ENCODE data around the gene ESR1.

ESR1 gene

DNA sequence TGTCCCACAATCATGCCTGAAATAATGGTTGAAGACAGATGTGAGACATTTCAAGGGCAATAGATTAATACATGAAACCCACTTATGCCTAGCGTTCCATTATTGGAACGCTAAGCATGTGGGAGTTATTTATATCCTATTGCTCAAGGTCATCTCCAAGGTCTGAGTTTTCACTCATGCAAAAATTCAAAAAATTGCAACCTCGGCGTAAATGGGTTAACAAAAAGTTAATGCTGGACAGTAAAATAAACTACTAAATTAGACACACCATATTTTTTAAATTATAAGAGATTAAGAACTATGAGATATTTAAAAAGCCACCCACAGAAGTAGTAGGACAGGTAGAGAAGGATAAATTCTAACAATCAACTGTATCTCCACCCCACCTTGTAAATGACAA, 98.4 kb downstream of the ESR1 start:
- H3K27ac ChIP-seq (ENCODE audit: low read depth, low read length), result no peak overlapping the region
- peaks cover 0 to 3% (median 0%) of the 10 kb centered on the region in 5 donors for H3K4me1 ChIP-seq (ENCODE audit: control insufficient read depth in 5 of 5, insufficient read depth in 5 of 5, low read length in 5 of 5)
- H3K9me3 ChIP-seq (ENCODE audit: control insufficient read depth in 5 of 5, low read length in 5 of 5), result no peaks in the 10 kb centered on the region
- H3K4me3 ChIP-seq (ENCODE audit: low read depth in 1 of 5, low read length in 5 of 5), result no peak overlapping the region
- H3K9ac ChIP-seq (ENCODE audit: low read length in 5 of 5), result no peak overlapping the region
- H3K27me3 ChIP-seq (ENCODE audit: control insufficient read depth in 5 of 5, insufficient read depth in 4 of 5, low read length in 5 of 5), result no peaks in the 10 kb centered on the region
- no peaks in the 10 kb centered on the region for H3K36me3 ChIP-seq (ENCODE audit: control insufficient read depth in 5 of 5, insufficient read depth in 5 of 5, low read length in 5 of 5)

DNA sequence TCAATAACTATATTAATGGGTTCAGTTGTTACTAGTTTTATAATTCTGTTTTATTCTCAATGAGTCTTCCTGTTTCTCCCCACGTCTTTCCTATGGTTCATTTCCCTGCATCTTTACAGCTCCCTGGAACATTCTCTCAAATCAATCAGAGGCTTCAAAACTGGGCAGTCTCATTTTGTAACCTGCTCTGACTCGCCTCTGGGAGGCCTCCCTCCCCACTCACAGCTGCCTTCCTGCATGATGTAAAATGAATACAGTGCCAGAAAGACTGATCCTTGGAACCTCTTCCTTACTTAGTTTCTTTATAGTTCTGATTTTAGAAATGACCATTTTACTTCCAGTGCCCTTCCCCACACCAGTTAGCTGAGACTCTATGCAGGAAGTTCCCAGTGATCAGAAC, 103.9 kb downstream of the ESR1 start:
- H3K9ac ChIP-seq (ENCODE audit: low read length in 5 of 5), result no peak overlapping the region
- H3K27ac ChIP-seq (ENCODE audit: low read depth, low read length), result no peak overlapping the region
- no peaks in the 10 kb centered on the region for H3K27me3 ChIP-seq (ENCODE audit: control insufficient read depth in 5 of 5, insufficient read depth in 4 of 5, low read length in 5 of 5)
- no peaks in the 10 kb centered on the region for H3K9me3 ChIP-seq (ENCODE audit: control insufficient read depth in 5 of 5, low read length in 5 of 5)
- no peak overlapping the region for H3K4me3 ChIP-seq (ENCODE audit: low read depth in 1 of 5, low read length in 5 of 5)
- no peaks in the 10 kb centered on the region for H3K36me3 ChIP-seq (ENCODE audit: control insufficient read depth in 5 of 5, insufficient read depth in 5 of 5, low read length in 5 of 5)
- no peaks in the 10 kb centered on the region for H3K4me1 ChIP-seq (ENCODE audit: control insufficient read depth in 5 of 5, insufficient read depth in 5 of 5, low read length in 5 of 5)

DNA sequence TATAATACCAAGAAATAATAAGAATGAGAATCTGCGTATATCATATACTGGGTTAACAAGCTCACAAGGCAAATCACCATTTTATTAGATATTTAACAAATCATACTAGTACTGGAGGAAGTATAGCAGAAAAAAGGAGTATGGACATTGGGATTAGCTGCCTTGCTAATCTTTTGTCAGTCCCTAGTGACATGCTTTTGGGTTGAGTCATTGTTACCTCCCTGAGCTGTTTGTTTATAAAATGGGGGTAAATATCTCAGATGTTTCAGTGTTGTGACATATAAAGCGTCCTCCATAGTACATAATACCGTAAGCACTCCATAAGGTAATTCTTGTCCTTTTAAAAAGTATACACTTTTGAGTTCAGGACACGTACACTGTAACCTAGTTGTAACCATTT, 107.0 kb downstream of the ESR1 start:
- H3K36me3 ChIP-seq (ENCODE audit: control insufficient read depth in 5 of 5, insufficient read depth in 5 of 5, low read length in 5 of 5), result no peaks in the 10 kb centered on the region
- H3K27ac ChIP-seq (ENCODE audit: low read depth, low read length), result no peak overlapping the region
- no peak overlapping the region for H3K9ac ChIP-seq (ENCODE audit: low read length in 5 of 5)
- no peaks in the 10 kb centered on the region for H3K27me3 ChIP-seq (ENCODE audit: control insufficient read depth in 5 of 5, insufficient read depth in 4 of 5, low read length in 5 of 5)
- peaks cover 0 to 16% (median 8%) of the 10 kb centered on the region in 5 donors for H3K4me1 ChIP-seq (ENCODE audit: control insufficient read depth in 5 of 5, insufficient read depth in 5 of 5, low read length in 5 of 5)
- no peaks in the 10 kb centered on the region for H3K9me3 ChIP-seq (ENCODE audit: control insufficient read depth in 5 of 5, low read length in 5 of 5)
- no peak overlapping the region for H3K4me3 ChIP-seq (ENCODE audit: low read depth in 1 of 5, low read length in 5 of 5)

DNA sequence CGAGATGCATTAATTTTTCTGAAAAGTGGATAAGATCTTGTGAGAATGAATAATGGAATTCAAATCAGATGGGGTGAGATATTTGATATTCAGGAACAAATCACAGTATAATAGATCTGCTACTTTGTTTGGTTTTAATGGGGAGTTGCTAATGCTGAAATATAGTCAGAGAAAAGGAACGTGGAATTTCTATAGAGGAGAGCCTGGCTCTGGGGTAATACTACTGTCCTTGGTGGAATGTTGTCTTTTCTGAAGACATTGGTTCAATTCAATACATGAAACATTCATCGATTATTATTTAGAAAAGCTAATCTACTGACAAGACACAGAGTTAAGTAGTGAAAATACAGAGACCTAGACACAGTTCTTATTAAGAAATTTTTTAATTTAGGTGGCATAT, 108.6 kb downstream of the ESR1 start:
- peaks cover 0 to 16% (median 8%) of the 10 kb centered on the region in 5 donors for H3K4me1 ChIP-seq (ENCODE audit: control insufficient read depth in 5 of 5, insufficient read depth in 5 of 5, low read length in 5 of 5)
- no peak overlapping the region for H3K4me3 ChIP-seq (ENCODE audit: low read depth in 1 of 5, low read length in 5 of 5)
- H3K27ac ChIP-seq (ENCODE audit: low read depth, low read length), result peak overlapping the region; percentile 19
- H3K9ac ChIP-seq (ENCODE audit: low read length in 5 of 5), result no peak overlapping the region
- H3K36me3 ChIP-seq (ENCODE audit: control insufficient read depth in 5 of 5, insufficient read depth in 5 of 5, low read length in 5 of 5), result no peaks in the 10 kb centered on the region
- peaks cover 0 to under 1% (median 0%) of the 10 kb centered on the region in 5 donors for H3K9me3 ChIP-seq (ENCODE audit: control insufficient read depth in 5 of 5, low read length in 5 of 5)
- no peaks in the 10 kb centered on the region for H3K27me3 ChIP-seq (ENCODE audit: control insufficient read depth in 5 of 5, insufficient read depth in 4 of 5, low read length in 5 of 5)

DNA sequence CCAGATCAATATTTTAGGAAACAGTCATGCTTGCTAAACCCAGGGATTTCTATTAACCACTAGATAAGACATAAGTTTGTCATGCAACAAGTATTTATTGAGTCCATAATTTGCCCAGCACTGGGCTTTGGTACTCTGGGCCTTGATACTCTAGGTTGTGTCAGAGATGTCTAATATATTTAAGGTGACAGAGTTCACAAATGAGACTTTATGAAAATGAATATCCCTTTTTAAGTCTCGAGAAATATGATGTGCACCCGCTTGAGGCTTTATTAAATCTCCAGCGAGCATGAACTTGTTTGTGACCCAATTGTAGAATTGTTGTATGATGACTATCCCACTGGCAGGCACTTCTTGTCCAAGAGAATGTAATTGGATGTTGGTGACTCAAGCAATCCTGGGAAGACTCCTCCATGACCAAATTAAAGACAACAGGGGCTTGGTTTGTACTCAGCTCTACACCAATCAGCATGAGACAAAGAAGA, 109.2 kb downstream of the ESR1 start:
- Histone ChIP-seq H3K9me3 (ENCODE audit: control insufficient read depth in 5 of 5, low read length in 5 of 5) (peaks cover 0 to 3% (median 0%) of the 10 kb centered on the region in 5 donors), H3K27ac (ENCODE audit: low read depth, low read length) (peak overlapping the region; percentile 32), H3K4me3 (ENCODE audit: low read depth in 1 of 5, low read length in 5 of 5) (no peak overlapping the region), H3K36me3 (ENCODE audit: control insufficient read depth in 5 of 5, insufficient read depth in 5 of 5, low read length in 5 of 5) (no peaks in the 10 kb centered on the region), H3K4me1 (ENCODE audit: control insufficient read depth in 5 of 5, insufficient read depth in 5 of 5, low read length in 5 of 5) (peaks cover 0 to 16% (median 8%) of the 10 kb centered on the region in 5 donors), H3K27me3 (ENCODE audit: control insufficient read depth in 5 of 5, insufficient read depth in 4 of 5, low read length in 5 of 5) (no peaks in the 10 kb centered on the region), H3K9ac (ENCODE audit: low read length in 5 of 5) (no peak overlapping the region)

DNA sequence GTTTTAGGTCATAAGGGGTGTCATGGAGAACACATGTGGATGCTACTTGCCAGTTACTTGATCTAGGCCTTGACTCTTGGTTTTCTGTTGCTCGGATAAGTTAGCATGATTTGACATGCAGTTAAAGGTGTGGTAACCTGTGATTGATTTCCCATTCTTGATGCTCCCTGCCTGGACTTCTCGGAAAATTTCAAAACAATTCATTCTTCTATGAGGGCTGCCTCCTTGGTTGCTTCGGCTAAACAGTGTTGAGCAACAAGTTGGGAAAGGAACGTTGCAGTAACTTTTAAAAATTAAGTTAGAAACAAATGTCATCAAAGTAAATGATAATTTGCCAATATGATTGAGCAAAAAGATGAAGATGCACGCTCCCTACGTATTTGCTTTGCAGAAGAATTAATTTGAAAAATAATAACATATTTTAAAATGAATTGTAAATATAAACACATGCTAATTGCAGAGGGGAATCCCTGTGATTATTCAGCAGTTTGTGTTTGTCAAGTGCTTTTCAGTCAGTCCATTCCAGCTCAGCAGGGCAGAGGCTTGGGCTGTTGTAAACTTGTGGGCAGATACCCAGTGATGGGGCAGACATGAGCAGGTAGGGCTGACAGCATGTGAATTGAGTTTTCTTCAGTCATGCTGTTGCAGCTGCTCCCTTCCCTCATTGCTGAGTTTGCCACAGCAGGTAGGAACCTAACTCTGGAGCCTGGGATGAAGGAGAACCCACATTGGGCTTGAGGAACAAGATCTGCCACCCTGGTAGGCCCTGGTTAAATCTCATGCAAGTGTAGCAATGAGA, 110.2 kb downstream of the ESR1 start:
- no peak overlapping the region for H3K9ac ChIP-seq (ENCODE audit: low read length in 5 of 5)
- no peak overlapping the region for H3K4me3 ChIP-seq (ENCODE audit: low read depth in 1 of 5, low read length in 5 of 5)
- H3K36me3 ChIP-seq (ENCODE audit: control insufficient read depth in 5 of 5, insufficient read depth in 5 of 5, low read length in 5 of 5), result no peaks in the 10 kb centered on the region
- H3K9me3 ChIP-seq (ENCODE audit: control insufficient read depth in 5 of 5, low read length in 5 of 5), result peaks cover 0 to 6% (median 4%) of the 10 kb centered on the region in 5 donors
- peak overlapping the region; percentile 32 for H3K27ac ChIP-seq (ENCODE audit: low read depth, low read length)
- peaks cover 0 to 16% (median 8%) of the 10 kb centered on the region in 5 donors for H3K4me1 ChIP-seq (ENCODE audit: control insufficient read depth in 5 of 5, insufficient read depth in 5 of 5, low read length in 5 of 5)
- no peaks in the 10 kb centered on the region for H3K27me3 ChIP-seq (ENCODE audit: control insufficient read depth in 5 of 5, insufficient read depth in 4 of 5, low read length in 5 of 5)

DNA sequence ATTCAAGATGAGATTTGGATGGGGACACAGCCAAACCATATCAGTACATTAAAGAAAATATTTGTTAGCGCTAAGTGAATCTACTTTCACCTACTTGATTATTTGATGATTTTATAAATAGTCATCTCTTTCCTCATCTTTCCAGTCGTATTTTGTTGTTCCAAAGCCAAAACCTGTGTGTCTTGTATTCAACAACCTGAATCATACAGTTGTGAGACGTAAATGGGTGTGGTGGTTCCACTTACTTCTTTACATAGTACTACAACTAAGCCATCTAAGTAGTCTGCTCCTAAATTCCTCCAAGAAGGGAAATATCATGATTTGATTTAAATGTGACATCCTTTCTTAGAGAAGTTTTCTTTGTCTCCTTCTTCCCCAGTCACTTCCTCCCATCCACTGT, 132.8 kb downstream of the ESR1 start:
- Histone ChIP-seq H3K27ac (ENCODE audit: low read depth, low read length) (no peak overlapping the region), H3K4me3 (ENCODE audit: low read depth in 1 of 5, low read length in 5 of 5) (no peak overlapping the region), H3K36me3 (ENCODE audit: control insufficient read depth in 5 of 5, insufficient read depth in 5 of 5, low read length in 5 of 5) (peaks cover 0 to 3% (median 0%) of the 10 kb centered on the region in 5 donors), H3K9ac (ENCODE audit: low read length in 5 of 5) (no peak overlapping the region), H3K27me3 (ENCODE audit: control insufficient read depth in 5 of 5, insufficient read depth in 4 of 5, low read length in 5 of 5) (no peaks in the 10 kb centered on the region), H3K9me3 (ENCODE audit: control insufficient read depth in 5 of 5, low read length in 5 of 5) (no peaks in the 10 kb centered on the region), H3K4me1 (ENCODE audit: control insufficient read depth in 5 of 5, insufficient read depth in 5 of 5, low read length in 5 of 5) (no peaks in the 10 kb centered on the region)

DNA sequence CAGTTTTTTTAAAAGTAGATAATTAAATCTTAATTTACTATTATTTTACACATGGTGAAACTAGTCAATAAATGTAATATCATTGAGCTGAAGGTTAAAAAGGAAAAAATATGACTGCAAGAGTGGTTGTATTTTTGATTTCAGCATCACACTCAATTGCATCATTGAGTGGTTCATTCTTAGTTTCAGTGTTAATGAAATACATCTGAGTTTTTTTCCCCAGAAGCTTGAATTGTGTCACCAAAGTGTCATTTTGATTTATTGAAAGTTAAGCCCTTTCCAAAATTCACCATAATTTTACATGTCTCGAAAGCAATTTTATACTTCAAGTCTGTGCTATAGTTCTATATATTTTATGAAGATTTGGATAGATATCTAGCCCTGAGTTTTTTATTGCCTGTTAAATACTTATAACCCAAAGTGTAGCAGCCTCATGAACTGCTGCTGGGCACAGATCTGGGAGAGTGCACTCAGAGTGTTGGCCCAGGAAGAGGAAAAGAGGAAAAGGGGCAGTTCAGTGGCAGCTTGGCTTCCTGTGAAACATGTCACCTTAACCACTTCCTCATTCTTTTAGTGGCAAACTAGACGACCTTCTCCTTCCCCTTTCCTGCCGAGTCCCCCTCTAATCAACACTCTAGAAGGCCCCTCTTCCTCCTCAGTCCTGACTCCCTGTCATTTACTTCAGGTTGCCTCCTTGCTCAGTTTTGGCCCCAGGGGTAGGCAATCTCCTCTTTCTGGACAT, 140.7 kb downstream of the ESR1 start:
- Histone ChIP-seq H3K36me3 (ENCODE audit: control insufficient read depth in 5 of 5, insufficient read depth in 5 of 5, low read length in 5 of 5) (peaks cover 0 to 3% (median 0%) of the 10 kb centered on the region in 5 donors), H3K4me3 (ENCODE audit: low read depth in 1 of 5, low read length in 5 of 5) (no peak overlapping the region), H3K9ac (ENCODE audit: low read length in 5 of 5) (no peak overlapping the region), H3K4me1 (ENCODE audit: control insufficient read depth in 5 of 5, insufficient read depth in 5 of 5, low read length in 5 of 5) (peaks cover 0 to 10% (median 6%) of the 10 kb centered on the region in 5 donors), H3K27me3 (ENCODE audit: control insufficient read depth in 5 of 5, insufficient read depth in 4 of 5, low read length in 5 of 5) (no peaks in the 10 kb centered on the region), H3K27ac (ENCODE audit: low read depth, low read length) (no peak overlapping the region), H3K9me3 (ENCODE audit: control insufficient read depth in 5 of 5, low read length in 5 of 5) (no peaks in the 10 kb centered on the region)

DNA sequence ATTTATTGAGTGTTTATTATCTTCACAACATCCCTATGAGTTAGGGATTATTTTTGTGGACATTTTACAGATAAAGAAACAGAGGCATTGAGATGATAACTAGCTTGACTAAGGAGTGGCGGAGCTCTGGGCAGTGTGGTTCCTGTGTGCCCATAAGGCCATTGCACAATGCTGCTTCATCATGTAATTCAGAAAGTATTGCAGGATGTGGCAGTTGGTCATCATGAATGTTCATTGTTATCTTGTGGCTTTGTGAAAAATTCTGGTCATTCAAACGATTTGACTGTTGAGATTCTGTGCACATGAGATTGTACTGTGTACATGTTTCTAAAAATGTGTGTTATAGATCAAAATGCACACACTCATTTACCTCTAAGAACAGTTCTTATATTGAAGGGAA, 150.8 kb downstream of the ESR1 start:
- Histone ChIP-seq H3K9ac (ENCODE audit: low read length in 5 of 5) (no peak overlapping the region), H3K36me3 (ENCODE audit: control insufficient read depth in 5 of 5, insufficient read depth in 5 of 5, low read length in 5 of 5) (peaks cover 0 to 4% (median 0%) of the 10 kb centered on the region in 5 donors), H3K9me3 (ENCODE audit: control insufficient read depth in 5 of 5, low read length in 5 of 5) (no peaks in the 10 kb centered on the region), H3K4me1 (ENCODE audit: control insufficient read depth in 5 of 5, insufficient read depth in 5 of 5, low read length in 5 of 5) (no peaks in the 10 kb centered on the region), H3K27ac (ENCODE audit: low read depth, low read length) (no peak overlapping the region), H3K27me3 (ENCODE audit: control insufficient read depth in 5 of 5, insufficient read depth in 4 of 5, low read length in 5 of 5) (no peaks in the 10 kb centered on the region), H3K4me3 (ENCODE audit: low read depth in 1 of 5, low read length in 5 of 5) (no peak overlapping the region)

DNA sequence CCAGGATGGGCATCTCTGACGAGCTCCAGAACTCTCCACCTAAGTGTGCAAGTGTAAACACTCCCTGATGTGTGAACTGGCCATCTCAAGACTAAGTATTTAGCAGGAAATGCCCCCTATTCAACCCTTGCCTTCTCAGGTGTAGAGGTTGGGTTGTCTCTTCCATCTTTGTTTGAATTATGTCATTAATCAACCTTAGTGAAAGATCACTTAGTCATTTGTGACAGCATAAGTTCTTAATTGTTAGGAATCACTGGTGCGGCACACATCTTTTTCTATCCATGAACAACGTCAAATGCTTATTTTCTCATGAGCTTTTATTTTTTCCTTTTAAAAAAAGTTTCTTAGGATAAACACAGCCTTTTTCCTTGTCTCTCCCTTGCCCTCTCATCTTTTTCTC, 151.6 kb downstream of the ESR1 start:
- Histone ChIP-seq H3K9me3 (ENCODE audit: control insufficient read depth in 5 of 5, low read length in 5 of 5) (no peaks in the 10 kb centered on the region), H3K27me3 (ENCODE audit: control insufficient read depth in 5 of 5, insufficient read depth in 4 of 5, low read length in 5 of 5) (no peaks in the 10 kb centered on the region), H3K9ac (ENCODE audit: low read length in 5 of 5) (no peak overlapping the region), H3K4me1 (ENCODE audit: control insufficient read depth in 5 of 5, insufficient read depth in 5 of 5, low read length in 5 of 5) (no peaks in the 10 kb centered on the region), H3K4me3 (ENCODE audit: low read depth in 1 of 5, low read length in 5 of 5) (no peak overlapping the region), H3K27ac (ENCODE audit: low read depth, low read length) (no peak overlapping the region), H3K36me3 (ENCODE audit: control insufficient read depth in 5 of 5, insufficient read depth in 5 of 5, low read length in 5 of 5) (peaks cover 0 to 2% (median 0%) of the 10 kb centered on the region in 5 donors)

All from subcutaneous abdominal adipose tissue (tissue), 5 donors.